Mesendoderm (in vitro differentiated cells): ENCODE measurements around the gene RAB3IL1.

ENCODE experiments used
- DNase-seq: peaks from one replicate; pipeline ENCODE4 v3.0.0; 2013
- H2AK5ac ChIP-seq: 2 replicates; pipeline ENCODE4 v1.6.1; 2013; ENCODE audit warnings: low read length, inconsistent platforms
- H2BK120ac ChIP-seq: 2 replicates; pipeline ENCODE4 v1.6.1; 2013; ENCODE audit warnings: low read depth, mild to moderate bottlenecking, low read length, moderate library complexity, mixed read lengths
- H2BK15ac ChIP-seq: replicated peaks from 2 replicates; pipeline ENCODE4 v1.6.1; 2013; ENCODE audit warnings: low read depth, mild to moderate bottlenecking, moderate library complexity
- H2BK5ac ChIP-seq: 2 replicates; pipeline ENCODE4 v1.6.1; 2013; ENCODE audit warnings: low read length, inconsistent platforms
- H3K18ac ChIP-seq: 2 replicates; pipeline ENCODE4 v1.6.1; 2013; ENCODE audit warnings: mild to moderate bottlenecking, low read length, mixed read lengths
- H3K23ac ChIP-seq: one replicate; pipeline ENCODE4 v1.6.1; 2013; ENCODE audit warnings: low read length
- H3K27ac ChIP-seq: 2 replicates; pipeline ENCODE4 v1.5.1; 2013; ENCODE audit warnings: low read depth, mild to moderate bottlenecking, inconsistent platforms, low read length, moderate library complexity
- H3K27me3 ChIP-seq: 2 replicates; pipeline ENCODE4 v1.6.1; 2013; ENCODE audit warnings: low read length, control low read depth, mild to moderate bottlenecking, inconsistent platforms; ENCODE audit not compliant: insufficient read depth, poor library complexity
- H3K36me3 ChIP-seq: 2 replicates; pipeline ENCODE4 v1.6.1; 2013; ENCODE audit warnings: low read length, inconsistent platforms; ENCODE audit not compliant: control insufficient read depth, insufficient read depth
- H3K4ac ChIP-seq: one replicate; pipeline ENCODE4 v1.6.1; 2013; ENCODE audit warnings: low read depth, mild to moderate bottlenecking, low read length, moderate library complexity
- H3K4me1 ChIP-seq: 2 replicates; pipeline ENCODE4 v1.6.1; 2013; ENCODE audit warnings: low read depth, low read length, inconsistent platforms; ENCODE audit not compliant: control insufficient read depth
- H3K4me2 ChIP-seq: 2 replicates; pipeline ENCODE4 v1.6.1; 2013; ENCODE audit warnings: low read length
- H3K4me3 ChIP-seq: 2 replicates; pipeline ENCODE4 v1.5.1; 2013; ENCODE audit warnings: mild to moderate bottlenecking, low read length
- H3K56ac ChIP-seq: one replicate; pipeline ENCODE4 v1.6.1; 2013; ENCODE audit warnings: low read length
- H3K79me1 ChIP-seq: 2 replicates; pipeline ENCODE4 v1.6.1; 2013; ENCODE audit warnings: low read length, inconsistent platforms
- H3K79me2 ChIP-seq: 2 replicates; pipeline ENCODE4 v1.6.1; 2013; ENCODE audit warnings: mild to moderate bottlenecking, low read length; ENCODE audit not compliant: control insufficient read depth, insufficient read depth
- H3K9ac ChIP-seq: 2 replicates; pipeline ENCODE4 v1.6.1; 2013; ENCODE audit warnings: low read length, inconsistent platforms
- H4K5ac ChIP-seq: one replicate; pipeline ENCODE4 v1.6.1; 2013; ENCODE audit warnings: low read length
- H4K8ac ChIP-seq: one replicate; pipeline ENCODE4 v1.6.1; 2013; ENCODE audit warnings: low read depth, mild to moderate bottlenecking, control low read depth, low read length, moderate library complexity
- WGBS: extraction: QIAGEN DNeasy Blood & Tissue Kit; methylation state at CpG from one replicate; pipeline ENCODE4 v1.1.7; 2013; ENCODE audit warnings: low lambda C conversion rate, missing lambda C conversion rate; ENCODE audit not compliant: insufficient coverage; ENCODE audit errors: extremely low coverage; 5-methylcytosine and 5-hydroxymethylcytosine counted together

Gene RAB3IL1

GRCh38 chr11:61958590-61958989, 41.2 kb upstream of the RAB3IL1 start:
- Histone ChIP-seq H3K23ac (no peak overlapping the region), H4K5ac (no peak overlapping the region), H2AK5ac (no peak overlapping the region), H3K36me3 (peaks cover 3% of the 10 kb centered on the region), H3K79me1 (no peaks in the 10 kb centered on the region), H3K27me3 (no peaks in the 10 kb centered on the region), H3K79me2 (no peaks in the 10 kb centered on the region), H3K4ac (no peak overlapping the region), H3K18ac (no peak overlapping the region), H3K9ac (no peak overlapping the region), H2BK120ac (no peak overlapping the region), H3K56ac (no peak overlapping the region), H3K4me3 (no peak overlapping the region), H2BK15ac (no peak overlapping the region), H4K8ac (no peak overlapping the region), H2BK5ac (no peak overlapping the region), H3K4me2 (no peak overlapping the region), H3K27ac (no peak overlapping the region), H3K4me1 (no peaks in the 10 kb centered on the region)
- no peak for DNase-seq
- whole genome bisulfite sequencing = no CpG with 5 or more reads among the region's 3 CpGs

GRCh38 chr11:61957021-61957770, 39.8 kb upstream of the RAB3IL1 start:
- H3K56ac ChIP-seq = no peak overlapping the region
- H2BK120ac ChIP-seq = no peak overlapping the region
- no peak overlapping the region for H3K27ac ChIP-seq
- no peak for DNase-seq
- no peak overlapping the region for H4K8ac ChIP-seq
- H3K18ac ChIP-seq = no peak overlapping the region
- H3K27me3 ChIP-seq = no peaks in the 10 kb centered on the region
- no peaks in the 10 kb centered on the region for H3K36me3 ChIP-seq
- H4K5ac ChIP-seq = no peak overlapping the region
- H2AK5ac ChIP-seq = no peak overlapping the region
- no peak overlapping the region for H3K4ac ChIP-seq
- H3K9ac ChIP-seq = no peak overlapping the region
- H3K4me2 ChIP-seq = no peak overlapping the region
- no peak overlapping the region for H2BK15ac ChIP-seq
- no peak overlapping the region for H2BK5ac ChIP-seq
- no peaks in the 10 kb centered on the region for H3K79me1 ChIP-seq
- no peaks in the 10 kb centered on the region for H3K4me1 ChIP-seq
- no peaks in the 10 kb centered on the region for H3K79me2 ChIP-seq
- H3K23ac ChIP-seq = no peak overlapping the region
- H3K4me3 ChIP-seq = no peak overlapping the region
- no CpG with 5 or more reads among the region's 7 CpGs for WGBS

- Histone ChIP-seq H3K4me1 (no peaks in the 10 kb centered on the region), H3K56ac (no peak overlapping the region), H4K8ac (no peak overlapping the region), H2BK120ac (no peak overlapping the region), H3K23ac (no peak overlapping the region), H3K4me3 (no peak overlapping the region), H2BK15ac (no peak overlapping the region), H3K9ac (no peak overlapping the region), H3K18ac (no peak overlapping the region), H3K27ac (no peak overlapping the region), H3K36me3 (no peaks in the 10 kb centered on the region), H3K4ac (no peak overlapping the region), H3K4me2 (no peak overlapping the region), H2BK5ac (no peak overlapping the region), H2AK5ac (no peak overlapping the region), H4K5ac (no peak overlapping the region), H3K27me3 (no peaks in the 10 kb centered on the region), H3K79me1 (no peaks in the 10 kb centered on the region), H3K79me2 (no peaks in the 10 kb centered on the region)
- DNase-seq = no peak
- no CpG with 5 or more reads among the region's 20 CpGs for WGBS
Measured at GRCh38 chr11:61956191-61957020, 39.0 kb upstream of the RAB3IL1 start.

- H3K4me2 ChIP-seq = peak overlapping the region; percentile 81
- no peak overlapping the region for H2BK5ac ChIP-seq
- no peak overlapping the region for H2BK15ac ChIP-seq
- peak overlapping the region; percentile 53 for H3K18ac ChIP-seq
- H3K36me3 ChIP-seq = no peaks in the 10 kb centered on the region
- no peak overlapping the region for H3K27ac ChIP-seq
- no peak overlapping the region for H2BK120ac ChIP-seq
- H3K9ac ChIP-seq = peak overlapping the region; percentile 57
- H3K23ac ChIP-seq = no peak overlapping the region
- no peak overlapping the region for H4K5ac ChIP-seq
- no CpG with 5 or more reads among the region's 56 CpGs for WGBS
- H3K79me1 ChIP-seq = no peaks in the 10 kb centered on the region
- H3K27me3 ChIP-seq = no peaks in the 10 kb centered on the region
- no peak overlapping the region for H3K4me3 ChIP-seq
- H3K4me1 ChIP-seq = no peaks in the 10 kb centered on the region
- no peak overlapping the region for H4K8ac ChIP-seq
- H3K4ac ChIP-seq = no peak overlapping the region
- H2AK5ac ChIP-seq = no peak overlapping the region
- H3K79me2 ChIP-seq = no peaks in the 10 kb centered on the region
- peak; percentile 78 for DNase-seq
- H3K56ac ChIP-seq = peak overlapping the region; percentile 80
Measured at GRCh38 chr11:61955422-61956135, 38.2 kb upstream of the RAB3IL1 start.

- Histone ChIP-seq H3K23ac (no peak overlapping the region), H4K5ac (no peak overlapping the region), H2BK15ac (no peak overlapping the region), H3K4me3 (no peak overlapping the region), H3K4me2 (peak overlapping the region; percentile 81), H3K56ac (peak overlapping the region; percentile 80), H3K36me3 (no peaks in the 10 kb centered on the region), H3K9ac (peak overlapping the region; percentile 57), H3K4me1 (no peaks in the 10 kb centered on the region), H3K27me3 (no peaks in the 10 kb centered on the region), H3K18ac (peak overlapping the region; percentile 53), H2BK5ac (no peak overlapping the region), H2BK120ac (no peak overlapping the region), H4K8ac (no peak overlapping the region), H3K27ac (no peak overlapping the region), H3K79me1 (no peaks in the 10 kb centered on the region), H3K79me2 (no peaks in the 10 kb centered on the region), H2AK5ac (no peak overlapping the region), H3K4ac (peak overlapping the region; percentile 61)
- DNase-seq = peak; percentile 89
- no CpG with 5 or more reads among the region's 21 CpGs for WGBS
Measured at GRCh38 chr11:61954851-61955421, 37.6 kb upstream of the RAB3IL1 start.
